ENCODE data around the gene ADGRL2.

- TF ChIP-seq CTCF (conservative IDR thresholded peaks at IDR 0.05 in 1 of 2, IDR thresholded peaks at IDR 0.05 in 1 of 2; ENCODE audit: extremely low read depth in 1 of 2, insufficient read depth in 1 of 2, low read depth in 1 of 2, low read length in 2 of 2) (no peak), EZH2 (IDR thresholded peaks at IDR 0.05; ENCODE audit: borderline replicate concordance, low read length) (no peak)
Measured at GRCh38 chr1:81922955-81923354, 122.2 kb downstream of the ADGRL2 start.
